ENCODE data around the gene MAGI1. TPM values are rescaled to one million over a fixed set of nuclear protein-coding genes. Genes with fewer than 3 reads are reported as not detected.

Gene MAGI1
- total and polyA plus RNA-seq, 12 donors: 5.7 to 58.2 (median 37.7) TPM

DNA sequence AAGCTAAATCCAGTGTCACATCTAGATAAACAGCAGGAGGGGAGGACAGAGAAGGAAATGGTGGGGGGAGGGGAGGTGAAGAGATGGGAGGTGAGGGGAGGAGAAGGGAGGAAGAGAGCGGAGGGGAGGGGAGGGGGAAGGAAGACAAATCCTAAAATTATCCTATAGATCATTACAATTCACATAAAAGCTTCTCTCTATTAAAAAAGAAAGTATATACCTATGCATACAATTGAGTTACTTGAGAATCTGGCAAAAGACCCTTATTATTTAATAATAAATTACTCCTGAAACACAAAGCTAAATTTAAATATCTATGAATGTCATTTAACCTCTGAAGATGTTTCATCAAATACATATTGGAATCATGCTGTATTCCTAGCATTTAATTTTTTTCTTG, 303.9 kb downstream of the MAGI1 start:
- Histone ChIP-seq H3K27ac (no peak overlapping the region), H3K4me1 (peaks cover 0 to 31% (median 14%) of the 10 kb centered on the region in 9 donors), H3K27me3 (no peaks in the 10 kb centered on the region), H3K9me3 (no peaks in the 10 kb centered on the region), H3K36me3 (no peaks in the 10 kb centered on the region), H3K4me3 (no peak overlapping the region)
- intact Hi-C loops (cut with DNase I): loop anchor here in 8 of 10 donors (5.0 to 10.0 kb wide), 6 partner anchors 62 to 1210 kb away; no protein-coding TSS in a partner anchor
- DNase-seq (no peak), ATAC-seq (no peak)
- TF ChIP-seq, protein P1, sequence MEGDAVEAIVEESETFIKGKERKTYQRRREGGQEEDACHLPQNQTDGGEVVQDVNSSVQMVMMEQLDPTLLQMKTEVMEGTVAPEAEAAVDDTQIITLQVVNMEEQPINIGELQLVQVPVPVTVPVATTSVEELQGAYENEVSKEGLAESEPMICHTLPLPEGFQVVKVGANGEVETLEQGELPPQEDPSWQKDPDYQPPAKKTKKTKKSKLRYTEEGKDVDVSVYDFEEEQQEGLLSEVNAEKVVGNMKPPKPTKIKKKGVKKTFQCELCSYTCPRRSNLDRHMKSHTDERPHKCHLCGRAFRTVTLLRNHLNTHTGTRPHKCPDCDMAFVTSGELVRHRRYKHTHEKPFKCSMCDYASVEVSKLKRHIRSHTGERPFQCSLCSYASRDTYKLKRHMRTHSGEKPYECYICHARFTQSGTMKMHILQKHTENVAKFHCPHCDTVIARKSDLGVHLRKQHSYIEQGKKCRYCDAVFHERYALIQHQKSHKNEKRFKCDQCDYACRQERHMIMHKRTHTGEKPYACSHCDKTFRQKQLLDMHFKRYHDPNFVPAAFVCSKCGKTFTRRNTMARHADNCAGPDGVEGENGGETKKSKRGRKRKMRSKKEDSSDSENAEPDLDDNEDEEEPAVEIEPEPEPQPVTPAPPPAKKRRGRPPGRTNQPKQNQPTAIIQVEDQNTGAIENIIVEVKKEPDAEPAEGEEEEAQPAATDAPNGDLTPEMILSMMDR (IDR thresholded peaks at IDR 0.05): no peak
- 88% methylated on average over 1 of the region's 1 CpG for WGBS, 2 donors

DNA sequence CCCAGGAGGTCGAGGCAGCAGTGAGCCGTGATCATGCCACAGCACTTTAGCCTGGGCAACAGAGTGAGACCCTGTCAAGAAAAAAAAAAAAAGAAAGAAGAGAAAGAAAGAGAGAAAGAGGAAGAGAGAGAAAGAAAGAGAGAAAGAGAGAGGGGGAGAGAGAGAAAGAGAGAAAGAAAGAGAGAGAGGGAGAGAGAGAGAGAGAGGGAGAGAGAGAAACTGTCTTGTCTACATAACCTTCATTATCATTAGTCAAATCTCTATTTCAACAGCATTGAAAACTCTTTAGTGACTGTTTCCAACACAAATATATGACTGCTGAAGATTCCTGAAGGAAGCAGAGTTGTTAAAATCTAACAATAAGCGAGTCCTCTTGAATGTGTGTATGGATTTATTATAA, 304.3 kb downstream of the MAGI1 start:
- intact Hi-C loops (cut with DNase I): loop anchor here in 8 of 10 donors (5.0 to 10.0 kb wide), 6 partner anchors 62 to 1210 kb away; no protein-coding TSS in a partner anchor
- Histone ChIP-seq H3K9me3 (no peaks in the 10 kb centered on the region), H3K4me1 (peaks cover under 1 to 31% (median 18%) of the 10 kb centered on the region in 9 donors), H3K27ac (no peak overlapping the region), H3K27me3 (no peaks in the 10 kb centered on the region), H3K4me3 (no peak overlapping the region), H3K36me3 (no peaks in the 10 kb centered on the region)
- TF ChIP-seq, protein P1 (IDR thresholded peaks at IDR 0.05): no peak
- DNase-seq: no peak
- WGBS, 2 donors: 84 to 92% methylated on average over 3 of the region's 3 CpGs
- no peak for ATAC-seq

DNA sequence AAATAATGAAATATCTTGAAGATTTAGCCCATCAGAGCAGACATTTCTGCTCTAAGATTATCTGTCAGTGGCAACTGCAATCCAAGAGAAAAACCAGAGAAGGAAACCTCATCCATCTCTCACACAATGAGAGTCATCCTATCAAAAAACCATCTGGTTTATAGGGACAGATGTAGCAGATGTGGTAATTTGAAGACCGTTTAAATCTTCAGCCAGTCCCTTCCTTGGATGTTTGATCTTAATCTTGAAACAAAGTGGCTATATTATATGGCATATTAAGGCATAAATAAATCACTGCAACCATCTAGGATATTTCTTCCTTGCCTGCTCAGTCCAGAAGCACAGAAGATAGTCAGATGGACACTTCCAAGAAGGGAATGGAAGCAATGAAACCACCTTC, 305.3 kb downstream of the MAGI1 start:
- Histone ChIP-seq H3K9me3 (no peaks in the 10 kb centered on the region), H3K4me1 (peaks cover 4 to 37% (median 22%) of the 10 kb centered on the region in 9 donors), H3K36me3 (no peaks in the 10 kb centered on the region), H3K27me3 (no peaks in the 10 kb centered on the region), H3K27ac (no peak overlapping the region), H3K4me3 (no peak overlapping the region)
- TF ChIP-seq, protein P1 (IDR thresholded peaks at IDR 0.05): no peak
- DNase-seq (no peak), ATAC-seq (no peak)
- WGBS, 2 donors: 63 to 71% methylated on average over 1 of the region's 1 CpG
- intact Hi-C loops (cut with DNase I): loop anchor here in 8 of 10 donors (5.0 to 10.0 kb wide), 6 partner anchors 61 to 1209 kb away; no protein-coding TSS in a partner anchor

GRCh38 chr3:65732051-65732935, 306.4 kb downstream of the MAGI1 start:
- no peaks in the 10 kb centered on the region for H3K27me3 ChIP-seq
- ATAC-seq: peak; percentile 50 to 75 (median 68)
- no peaks in the 10 kb centered on the region for H3K9me3 ChIP-seq
- peaks cover 4 to 44% (median 22%) of the 10 kb centered on the region in 9 donors for H3K4me1 ChIP-seq
- intact Hi-C loops (cut with DNase I): loop anchor here in 9 of 10 donors (1.0 to 10.0 kb wide), 7 partner anchors 60 to 1207 kb away; no protein-coding TSS in a partner anchor
- TF ChIP-seq, protein P1 (IDR thresholded peaks at IDR 0.05): peak; percentile 54 to 91 (median 82)
- DNase-seq: peak in 1 of 2 donors; percentile 23
- H3K27ac ChIP-seq: no peak overlapping the region
- WGBS, 2 donors: 32 to 36% methylated on average over 6 of the region's 6 CpGs
- H3K36me3 ChIP-seq: no peaks in the 10 kb centered on the region
- H3K4me3 ChIP-seq: no peak overlapping the region
